GM21390 (cell line): ENCODE measurements around the gene GALNT9.

ENCODE experiments used
- ATAC-seq: cut with Tn5 transposase; IDR thresholded peaks from one replicate; pipeline ENCODE4 v1.9.1; 2021; ENCODE audit not compliant: unreplicated experiment

GALNT9 gene

DNA sequence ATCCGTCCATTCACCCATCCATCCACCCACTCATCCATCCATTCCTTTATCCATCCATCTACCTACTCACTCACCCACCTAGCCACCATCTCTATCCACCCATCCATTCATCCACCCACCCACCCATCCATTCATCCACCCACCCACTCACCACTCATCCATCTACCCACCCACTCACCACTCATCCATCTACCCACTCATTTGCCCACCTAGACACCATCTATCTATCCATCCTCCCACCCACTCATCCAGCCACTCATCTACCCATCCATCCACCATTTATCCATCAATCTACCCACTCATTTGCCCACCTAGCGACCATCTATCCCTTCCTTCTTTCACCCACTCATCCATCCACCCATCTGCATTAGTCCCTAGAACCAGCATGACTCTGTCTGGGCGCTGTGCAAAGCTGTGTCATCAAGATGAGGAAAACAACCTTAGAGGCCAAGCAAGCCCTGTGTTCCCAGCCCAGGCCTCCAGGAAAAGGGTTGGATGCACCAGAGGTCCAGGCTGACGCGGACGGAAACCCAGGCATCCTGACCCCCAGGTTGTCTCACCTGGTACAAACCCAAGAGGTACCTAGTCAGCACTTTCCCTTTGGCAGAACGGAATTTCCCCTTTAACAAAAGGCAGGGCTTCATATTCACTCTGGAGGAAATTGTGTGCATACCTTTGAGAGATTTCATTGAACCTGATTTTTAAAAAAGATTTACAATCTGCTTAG is 111.4 kb downstream of the GALNT9 start:
- no peak for ATAC-seq

DNA sequence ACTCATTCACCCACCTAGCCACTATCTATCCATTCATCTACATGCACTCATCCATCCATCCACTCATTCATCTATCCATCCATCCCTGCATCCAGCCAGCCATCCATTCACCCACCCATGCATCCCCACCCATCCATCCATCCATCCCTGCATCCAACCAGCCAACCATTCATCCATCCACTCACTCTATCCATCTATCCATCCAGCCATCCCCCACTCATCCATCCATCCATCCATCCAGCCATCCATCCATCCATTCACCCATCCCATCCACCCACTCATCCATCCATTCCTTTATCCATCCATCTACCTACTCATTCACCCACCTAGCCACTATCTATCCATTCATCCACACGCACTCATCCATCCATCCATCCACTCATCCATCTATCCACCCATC is 112.0 kb downstream of the GALNT9 start:
- no peak for ATAC-seq

DNA sequence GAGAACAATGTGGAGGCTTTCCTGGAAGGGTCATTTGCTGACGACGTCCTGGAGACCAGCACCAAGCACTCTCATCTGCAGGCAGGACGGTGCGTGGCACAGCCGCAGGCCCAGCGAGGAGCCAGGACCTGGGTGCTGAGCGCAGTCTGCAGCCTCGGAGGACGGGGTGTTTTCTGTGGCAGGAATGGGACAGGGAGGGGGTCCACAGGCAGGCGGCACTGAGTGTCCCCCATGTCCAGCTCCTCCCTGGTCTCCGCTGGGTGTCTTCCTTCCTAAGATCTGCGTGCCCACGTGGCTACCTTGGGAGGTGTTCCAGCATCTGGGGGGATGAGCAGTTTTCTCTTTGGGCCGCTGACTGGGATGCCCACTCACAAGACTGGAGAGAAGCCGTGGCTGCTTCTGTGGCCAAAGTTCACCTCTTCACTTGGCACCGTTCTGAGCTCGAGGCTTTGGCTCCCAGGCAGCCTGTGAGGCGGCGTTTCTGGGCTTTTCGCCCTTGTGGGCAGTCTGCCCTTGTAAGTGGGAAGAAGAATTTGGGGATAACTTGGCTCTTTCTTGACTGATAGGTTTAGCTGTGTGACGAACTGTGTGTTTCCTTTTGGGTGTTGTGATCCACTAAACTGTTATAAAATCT is 112.9 kb downstream of the GALNT9 start:
- no peak for ATAC-seq

DNA sequence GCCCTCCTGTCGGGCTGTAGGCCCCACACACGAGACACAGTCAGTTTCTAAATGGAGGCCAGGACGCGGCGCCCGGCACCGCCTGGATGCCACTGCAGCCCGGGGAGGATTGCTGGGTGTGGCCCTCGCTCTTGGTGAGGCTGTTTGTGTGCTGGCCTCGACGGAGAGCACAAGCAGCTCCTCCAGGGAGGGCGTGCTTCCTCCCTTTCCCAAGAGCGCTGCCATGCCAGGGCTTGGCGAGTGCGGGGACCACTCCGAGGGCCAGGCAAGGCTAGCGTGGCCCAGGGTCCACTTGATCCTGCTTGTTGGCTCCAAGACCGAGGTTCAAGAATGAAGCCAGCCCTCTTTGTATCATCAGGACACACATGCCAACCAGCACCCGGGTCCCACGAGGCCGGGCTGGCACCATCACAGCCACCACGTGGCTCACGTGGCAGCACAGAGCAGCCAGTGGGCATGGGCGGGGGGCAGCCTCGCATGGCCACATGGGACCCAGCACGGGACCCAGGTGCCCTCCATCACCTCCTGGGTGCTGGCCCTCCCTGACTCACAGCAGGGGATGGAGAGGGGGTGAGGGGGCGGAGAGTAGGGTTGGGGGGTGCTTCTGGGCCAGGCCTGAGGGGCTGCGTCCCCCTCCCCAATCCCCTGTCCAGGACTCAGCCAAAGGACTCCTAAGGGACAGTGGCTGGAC is 113.9 kb downstream of the GALNT9 start:
- no peak for ATAC-seq

DNA sequence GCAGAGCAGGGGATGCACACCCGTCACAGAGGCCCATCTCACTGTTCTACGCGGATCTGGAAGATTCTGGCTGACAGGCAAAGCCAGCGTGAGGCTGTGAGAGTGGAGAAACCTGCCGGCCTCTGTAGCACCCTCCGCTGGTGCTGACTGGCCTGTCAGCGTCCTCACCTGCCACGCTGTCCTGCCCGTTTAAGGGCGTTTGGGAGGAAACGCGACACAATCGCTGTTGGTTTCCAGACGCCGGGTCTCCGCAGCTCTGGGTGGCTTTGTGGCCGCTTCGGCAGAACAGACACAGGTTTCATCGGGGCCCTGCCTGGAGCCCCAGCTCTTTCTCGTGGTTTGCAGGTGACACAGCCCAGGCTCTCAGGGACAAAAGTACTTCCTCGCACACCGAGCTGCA is 114.5 kb downstream of the GALNT9 start:
- ATAC-seq = no peak

DNA sequence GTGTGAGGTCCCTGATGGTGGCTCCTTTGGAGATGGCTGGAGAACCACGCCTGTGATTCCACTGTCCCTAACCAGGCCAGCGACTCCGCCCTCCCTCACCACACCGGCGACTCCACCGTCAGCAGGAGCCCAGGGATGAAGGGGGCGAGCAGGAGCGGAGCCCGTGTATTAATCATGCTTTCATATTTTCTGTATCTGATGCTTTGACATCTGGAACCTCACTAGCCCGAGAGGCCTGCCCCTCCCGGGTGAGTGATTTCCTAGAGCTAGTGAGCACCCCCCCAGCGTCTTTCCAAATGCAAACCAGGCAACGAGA is 115.3 kb downstream of the GALNT9 start:
- ATAC-seq = no peak

DNA sequence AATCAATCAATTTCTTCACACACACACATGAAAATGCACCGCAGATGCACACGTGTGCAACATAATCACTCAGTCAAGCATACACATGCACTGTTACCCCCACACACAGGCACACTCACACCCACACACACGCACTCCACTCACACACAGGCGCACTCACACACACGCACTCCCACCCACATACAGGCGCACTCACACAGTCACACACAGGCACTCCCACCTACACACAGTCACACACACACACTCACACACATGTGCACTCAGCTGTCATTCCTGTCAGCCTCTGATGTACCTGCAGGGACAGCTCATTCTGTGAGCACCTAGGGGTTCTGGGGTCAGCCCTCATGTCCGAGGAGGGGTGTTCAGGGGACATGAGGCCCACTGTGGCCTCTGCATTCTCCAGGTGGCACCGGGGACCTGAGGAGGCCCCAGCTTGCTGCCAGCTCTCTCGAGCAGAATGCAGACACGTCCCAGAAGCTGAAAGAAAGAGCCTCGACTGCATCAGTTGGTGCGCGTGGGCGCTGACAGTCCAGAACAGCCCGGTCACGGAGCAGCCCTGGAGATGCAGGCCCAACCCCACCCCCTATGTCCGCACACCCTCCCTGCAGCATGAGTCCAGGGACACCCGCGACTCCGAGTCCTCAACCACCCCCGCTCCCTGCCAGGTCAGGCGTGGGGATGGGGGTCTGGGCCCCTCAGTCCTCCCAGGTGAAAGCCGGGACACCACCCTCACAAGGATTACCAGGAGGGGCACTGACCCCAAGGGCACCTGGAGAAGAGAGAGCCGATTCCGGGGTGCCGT is 115.8 kb downstream of the GALNT9 start:
- no peak for ATAC-seq

DNA sequence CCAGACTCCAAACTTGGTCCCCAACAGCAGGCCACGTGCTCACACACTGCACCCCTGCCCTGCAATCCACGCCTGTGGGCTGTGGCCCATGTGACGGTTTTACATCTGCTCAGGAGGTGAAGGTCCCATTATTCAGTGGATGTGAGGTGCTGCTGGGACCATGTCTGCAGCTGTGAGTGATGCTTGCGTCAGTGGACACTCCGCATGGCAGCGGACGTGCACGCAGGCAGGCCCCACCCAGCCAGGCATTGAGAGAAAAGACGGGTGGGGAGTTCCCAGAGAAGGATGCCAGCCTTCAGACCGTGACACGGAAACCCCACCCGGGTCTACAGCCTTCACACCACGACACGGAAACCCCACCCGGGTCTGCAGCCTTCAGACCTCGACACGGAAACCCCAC is 117.6 kb downstream of the GALNT9 start:
- no peak for ATAC-seq

DNA sequence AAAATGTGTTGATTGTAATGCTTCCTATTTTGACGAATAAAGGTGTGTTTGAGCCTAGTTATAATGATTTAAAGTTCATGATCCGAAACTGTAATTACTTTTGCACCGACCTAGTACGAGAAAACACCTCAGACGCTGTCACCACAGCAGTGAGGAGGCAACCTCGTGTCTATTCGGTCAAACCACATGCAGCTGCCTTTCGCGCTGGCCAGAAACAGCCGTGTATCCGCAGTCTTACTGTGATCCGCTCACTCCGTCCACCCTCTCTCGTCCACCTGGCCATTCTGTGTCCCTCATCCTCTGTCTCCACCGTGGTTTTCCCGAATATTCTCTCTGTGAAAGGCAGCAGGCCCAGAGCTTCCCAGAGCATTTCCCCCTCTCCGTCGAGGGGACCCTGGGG is 118.1 kb downstream of the GALNT9 start:
- ATAC-seq = no peak

DNA sequence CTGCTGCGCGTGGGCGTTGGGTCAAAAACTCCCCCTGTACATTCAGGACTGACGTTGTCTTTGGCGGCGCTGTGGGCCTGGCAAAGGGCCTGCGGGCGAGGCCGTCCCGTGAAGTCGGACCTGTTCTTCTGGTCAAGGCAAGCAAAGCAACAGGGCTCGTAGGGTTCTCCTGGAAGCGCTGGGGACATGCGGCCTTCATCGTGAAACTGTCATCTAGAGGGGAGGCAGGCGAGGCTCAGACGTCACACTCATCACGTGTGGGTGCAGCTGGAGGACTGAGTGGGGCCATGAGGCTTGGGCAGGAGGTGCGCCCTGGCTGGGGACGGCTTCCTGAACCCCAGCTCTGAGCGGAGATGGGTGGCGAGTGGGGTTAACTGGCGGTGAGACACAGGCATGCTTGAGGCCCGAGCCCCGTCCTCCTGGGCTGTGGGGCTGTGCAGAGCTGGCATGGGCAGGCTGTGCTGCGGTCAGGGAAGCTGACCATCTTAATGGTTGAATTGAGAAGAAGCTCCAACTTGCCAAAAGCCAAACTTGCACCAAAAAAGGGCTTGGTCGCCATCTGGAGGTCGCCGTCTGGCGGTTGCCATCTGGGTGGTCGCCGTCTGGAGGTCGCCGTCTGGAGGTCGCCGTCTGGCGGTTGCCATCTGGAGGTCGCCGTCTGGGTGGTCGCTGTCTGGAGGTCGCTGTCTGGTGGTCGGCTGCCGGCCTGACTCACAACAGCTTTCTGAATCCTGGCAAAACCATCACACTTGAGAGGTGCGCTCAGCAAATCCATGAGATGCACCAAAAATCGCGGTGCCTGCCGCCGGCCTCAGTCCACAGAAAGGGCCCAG is 119.0 kb downstream of the GALNT9 start:
- ATAC-seq = no peak

DNA sequence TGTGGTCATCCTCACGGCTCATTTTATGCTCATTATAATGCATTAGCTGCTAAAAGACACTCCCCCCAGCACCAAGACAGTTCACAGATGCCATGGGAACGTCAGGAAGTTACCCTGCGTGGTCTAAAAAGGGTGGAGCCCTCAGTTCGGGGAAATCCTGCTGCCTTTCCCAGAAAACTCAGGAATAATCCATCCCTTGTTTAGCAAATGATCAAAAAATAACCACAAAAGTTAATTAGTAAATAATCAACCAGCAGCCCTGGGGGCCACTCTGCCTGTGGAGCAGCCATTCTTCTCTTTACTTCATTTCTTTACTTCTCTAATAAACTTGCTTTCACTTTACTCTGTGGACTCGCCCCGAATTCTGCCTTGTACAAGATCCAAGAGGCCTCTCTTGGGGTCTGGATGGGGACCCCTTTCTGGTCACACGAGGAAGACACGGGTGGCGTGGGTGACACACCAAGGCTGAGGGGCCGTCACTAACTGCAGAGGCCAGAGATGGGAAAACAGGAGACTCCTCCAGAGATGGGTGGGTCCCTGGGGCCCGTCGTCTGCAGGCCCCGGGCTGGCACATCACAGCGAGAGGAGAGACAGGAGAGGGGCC is 119.7 kb downstream of the GALNT9 start:
- no peak for ATAC-seq

DNA sequence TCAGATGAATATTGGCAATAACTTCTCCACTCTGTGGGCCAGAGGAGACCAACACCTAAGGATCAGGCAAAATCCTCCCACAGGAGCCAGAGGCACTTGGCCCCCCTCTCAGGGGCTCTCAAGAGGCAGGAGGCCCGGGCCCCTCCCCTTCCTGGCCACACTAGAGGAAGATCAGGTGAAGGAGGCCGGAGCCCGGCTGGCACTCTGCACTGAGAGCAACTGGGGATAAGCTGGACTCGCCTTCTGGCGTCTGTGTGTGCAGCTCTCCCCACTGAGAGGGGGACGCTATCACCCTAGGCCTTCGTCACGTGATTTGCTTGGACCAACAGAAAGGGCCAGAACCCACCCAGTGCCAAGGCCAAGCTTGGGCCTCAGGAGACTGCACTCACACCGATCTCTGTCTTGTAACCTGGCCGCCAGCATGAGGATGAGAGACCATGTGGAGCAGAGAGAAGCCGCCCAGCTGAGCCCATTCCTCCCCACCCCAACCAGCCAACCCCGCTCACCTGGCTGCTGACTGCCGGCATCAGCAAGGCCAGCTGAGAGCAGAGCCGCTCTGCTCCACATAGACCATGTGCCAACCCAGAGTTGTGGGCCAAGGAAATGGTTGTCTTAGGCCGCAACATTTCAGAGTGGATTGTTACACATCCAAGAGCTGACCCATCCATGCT is 121.1 kb downstream of the GALNT9 start:
- ATAC-seq = no peak

DNA sequence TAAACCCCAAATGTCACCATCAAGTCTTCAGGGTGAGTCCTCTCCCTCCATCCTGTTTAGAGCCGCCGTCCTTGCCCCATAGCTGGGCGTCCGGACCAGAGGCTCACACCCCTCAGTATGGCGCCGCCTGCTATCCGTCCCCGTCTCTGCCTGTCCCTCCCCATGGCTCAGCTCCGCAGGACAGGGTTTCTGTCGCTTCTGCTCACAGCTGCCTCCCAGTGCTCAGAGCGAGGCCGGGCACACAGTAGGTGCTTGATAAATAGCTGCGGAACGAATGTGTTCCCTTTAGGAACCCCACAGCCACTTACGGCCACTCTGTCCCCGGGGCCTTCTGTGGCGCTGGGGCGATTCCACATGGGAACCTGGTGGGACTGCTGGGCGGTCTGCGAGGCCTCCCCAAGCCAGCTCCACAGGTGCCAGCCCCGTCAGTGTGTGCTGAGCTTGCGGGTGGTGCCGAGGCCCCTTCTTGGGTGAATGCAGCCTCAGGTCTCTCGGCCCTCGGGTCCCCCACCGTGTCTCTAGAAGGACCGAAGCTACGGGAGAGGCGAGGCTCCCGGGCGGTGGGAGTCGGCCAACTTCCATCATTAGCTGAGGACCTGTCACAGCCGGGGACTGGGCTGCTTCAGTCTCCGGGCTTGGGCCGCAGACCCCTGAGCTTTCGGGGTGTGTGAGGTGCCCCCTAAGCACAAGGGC is 122.2 kb downstream of the GALNT9 start:
- ATAC-seq = no peak

DNA sequence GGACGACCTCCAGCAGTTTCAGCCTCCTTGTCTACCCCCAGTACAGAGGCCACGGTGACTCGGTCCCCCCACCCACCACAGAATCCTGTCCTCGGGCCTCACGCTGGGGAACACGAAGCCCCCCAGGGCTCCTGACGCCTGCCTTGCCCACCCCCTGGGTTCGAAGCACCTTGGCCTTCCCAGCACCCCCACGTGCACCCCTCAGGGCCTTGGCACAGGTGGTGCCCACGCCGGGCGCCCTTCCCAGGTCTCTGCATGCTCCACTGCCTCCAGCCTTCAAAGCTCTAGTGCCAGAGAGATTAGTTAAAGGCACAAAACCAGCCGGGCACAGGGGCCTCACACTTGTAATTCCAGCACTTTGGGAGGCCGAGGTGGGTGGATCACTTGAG is 123.3 kb downstream of the GALNT9 start:
- ATAC-seq = no peak

DNA sequence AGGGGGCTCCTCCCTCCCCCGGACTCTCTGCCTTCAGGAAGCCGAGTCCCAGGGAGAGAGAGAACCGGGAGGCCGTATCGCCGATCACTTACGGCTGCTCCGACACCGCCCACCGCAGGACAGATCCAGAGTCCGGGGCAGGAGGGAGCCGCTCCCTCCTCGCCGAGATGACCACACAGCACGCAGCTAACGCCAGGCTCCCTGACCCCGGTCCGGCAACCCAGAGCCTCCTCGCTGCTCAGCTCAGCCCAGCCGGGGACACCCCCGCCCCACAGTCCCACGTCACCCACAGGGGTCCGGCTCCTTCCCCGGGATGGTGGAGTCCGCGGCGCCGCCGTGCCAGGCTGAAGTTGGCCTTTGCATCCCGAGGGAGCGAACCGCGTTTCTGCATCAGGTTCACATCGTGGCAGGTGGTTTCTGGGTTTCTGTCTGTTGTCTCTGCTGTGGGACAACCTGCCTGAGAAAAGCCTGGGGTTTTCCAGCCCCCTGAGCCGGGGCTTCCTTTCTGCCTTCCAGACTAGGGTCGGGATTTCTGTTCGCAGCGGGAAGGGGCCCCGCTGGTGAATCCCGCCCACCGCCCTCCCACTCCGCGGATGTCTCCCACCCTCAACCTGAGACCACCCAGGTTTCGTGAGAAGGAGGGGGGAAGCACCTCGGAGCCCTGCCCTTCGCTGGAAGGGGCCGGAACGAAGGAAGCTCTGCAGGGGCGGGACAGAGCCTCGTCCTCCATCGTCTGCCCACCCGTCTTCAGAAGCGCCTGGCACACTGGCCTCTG is 123.9 kb downstream of the GALNT9 start:
- no peak for ATAC-seq

DNA sequence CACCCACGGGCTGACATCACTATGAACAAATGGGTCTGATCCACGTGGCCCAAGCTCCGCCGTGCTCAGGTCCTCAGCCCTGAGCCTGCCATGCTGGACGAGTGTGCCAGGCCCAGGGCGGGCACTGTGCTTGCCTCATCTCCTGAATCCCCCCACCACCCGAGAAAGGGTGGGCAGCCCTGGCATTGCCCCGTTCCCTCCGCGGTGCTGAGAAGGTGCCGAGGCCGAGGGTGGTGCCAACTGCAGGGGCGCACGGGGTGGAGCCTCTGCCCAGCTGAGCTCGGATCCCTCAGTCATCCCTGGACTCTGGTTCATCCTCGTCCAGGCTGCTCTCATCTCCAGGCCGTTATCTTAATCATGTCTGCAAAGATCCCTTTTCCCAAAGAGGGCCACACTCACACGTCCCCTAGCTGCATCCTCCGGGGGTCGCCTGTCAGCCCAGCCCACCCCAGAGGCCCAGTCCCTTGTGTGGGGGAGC is 124.6 kb downstream of the GALNT9 start:
- no peak for ATAC-seq

DNA sequence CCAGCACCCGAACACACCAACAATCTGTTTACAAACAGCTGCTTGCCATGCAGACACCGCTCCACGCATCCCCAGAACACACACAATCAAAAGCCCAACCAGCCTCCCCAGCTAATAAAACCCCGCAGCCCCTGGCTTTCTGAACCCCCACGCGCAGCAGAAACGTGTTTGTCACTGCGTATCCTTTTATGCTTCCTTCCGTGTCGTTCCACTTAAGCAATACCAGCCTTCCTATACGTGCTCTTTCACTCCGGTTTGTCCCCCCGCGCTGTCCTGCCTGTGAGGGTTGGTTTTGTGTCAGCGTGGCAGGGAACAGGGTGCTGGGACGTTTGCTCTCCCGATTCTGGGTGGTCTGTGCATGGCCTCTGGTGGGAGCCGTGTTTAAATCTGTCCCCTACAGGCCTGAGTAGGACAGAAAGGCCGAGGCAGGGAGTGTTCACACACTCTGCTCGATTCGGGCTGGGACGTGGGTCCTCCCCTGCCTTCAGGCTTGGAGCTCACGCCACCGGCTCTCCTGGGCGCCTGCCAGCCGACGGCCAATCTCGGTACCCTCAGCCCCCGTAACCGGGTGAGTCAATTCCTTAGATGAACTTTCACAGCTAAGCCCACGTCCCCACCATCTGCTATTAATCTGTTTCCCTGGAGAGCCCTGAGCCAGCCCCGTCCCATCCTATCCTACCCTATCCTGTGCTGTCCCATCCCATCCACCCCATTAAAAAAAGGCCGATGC is 125.2 kb downstream of the GALNT9 start:
- no peak for ATAC-seq
